Right lobe of liver (tissue), 4 donors: ENCODE results near the gene RANBP3.

Source experiments
- CTCF ChIP-seq, 4 donors: fragments of 200-600 bp in 3 of 4; fragments of 450-650 bp in 1 of 4; IDR thresholded peaks; one replicate each; pipeline versions ENCODE4 v1.5.1 to v1.8.0; 2016 to 2022; ENCODE audit warnings: antibody characterized with exemption in 4 of 4, mild to moderate bottlenecking in 2 of 4
- POLR2A ChIP-seq: fragments of 450-650 bp; IDR thresholded peaks from one replicate; pipeline ENCODE4 v1.6.1; 2017; ENCODE audit warnings: antibody characterized with exemption, mild to moderate bottlenecking
- donor health status: DM: no; HTN: no; CAD: no.
- donor health status: DM: no; HTN: no; CAD: no.
- donor health status: DM: no; HTN: yes; CAD: no.

GRCh38 chr19:5929625-5930024 lies 48.3 kb downstream of the RANBP3 start:
- TF ChIP-seq CTCF (IDR thresholded peaks at IDR 0.05): no peak
- TF ChIP-seq POLR2A: no peak
